Hypothalamus (tissue), 51 donors: ENCODE measurements around the gene KCNJ12.
"Not testable (repeated sequence)": the region's sequence is repeated elsewhere in the genome, so short reads cannot be mapped to it uniquely, and the experiment has no call there.

Source experiments
- DNase-seq, 51 donors: peaks; one replicate each; lab custom pipeline; 2025; lab: John Stamatoyannopoulos, UW

KCNJ12 gene

GRCh38 chr17:21417921-21418320, 41.8 kb downstream of the KCNJ12 start:
- no peak for DNase-seq

GRCh38 chr17:21418446-21419298, 42.5 kb downstream of the KCNJ12 start:
- DNase-seq: no peak

DNA sequence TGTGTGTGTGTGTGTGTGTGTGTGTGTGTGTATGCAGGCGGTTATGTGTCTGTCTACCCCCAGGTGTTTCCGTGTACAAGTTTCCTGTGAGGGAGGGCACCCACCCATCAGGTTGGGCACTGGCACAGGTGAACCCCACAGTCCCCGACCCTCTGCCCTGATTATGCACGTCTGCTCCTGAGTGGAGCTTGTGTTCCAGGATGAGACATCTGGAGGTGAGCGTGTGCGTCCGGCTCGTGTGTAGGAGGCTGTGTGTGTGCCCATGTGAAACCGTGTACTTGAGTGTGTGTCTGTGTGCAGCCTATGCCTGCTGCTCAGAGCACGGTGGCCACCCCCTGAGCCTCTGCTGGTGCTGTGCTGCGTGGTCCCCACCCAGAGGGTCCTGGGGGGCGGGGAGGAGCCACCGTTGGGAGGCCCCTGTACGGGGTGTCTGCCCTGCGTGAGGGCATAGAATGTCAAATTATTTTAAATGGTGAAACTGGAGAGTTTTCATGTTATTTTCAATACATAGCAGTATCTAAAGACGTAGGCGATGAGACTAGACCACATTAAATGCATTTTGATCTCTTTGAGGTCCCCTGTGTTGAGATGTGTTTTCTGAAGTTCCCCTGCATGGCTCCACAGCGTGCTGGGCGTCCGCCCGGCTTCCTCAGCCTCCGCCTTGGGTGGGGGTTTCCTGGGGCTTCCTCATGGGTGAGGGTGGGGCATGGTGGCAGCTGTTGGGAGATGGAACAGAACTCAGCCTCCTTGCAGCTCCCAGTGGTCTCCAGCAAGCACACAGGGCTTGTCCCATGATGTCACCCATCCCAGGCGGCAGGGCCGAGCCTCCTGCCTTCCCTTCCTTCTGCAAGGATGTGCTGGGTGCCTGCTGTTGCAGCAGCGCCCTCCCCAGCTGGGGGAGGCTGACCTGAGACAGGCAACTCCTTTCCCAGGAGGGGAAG, 43.4 kb downstream of the KCNJ12 start:
- no peak for DNase-seq

GRCh38 chr17:21420503-21421090, 44.4 kb downstream of the KCNJ12 start:
- not testable (repeated sequence) for DNase-seq

- DNase-seq: not testable (repeated sequence)
These were observed 45.5 kb downstream of the KCNJ12 start for GRCh38 chr17:21421421-21422310.

DNA sequence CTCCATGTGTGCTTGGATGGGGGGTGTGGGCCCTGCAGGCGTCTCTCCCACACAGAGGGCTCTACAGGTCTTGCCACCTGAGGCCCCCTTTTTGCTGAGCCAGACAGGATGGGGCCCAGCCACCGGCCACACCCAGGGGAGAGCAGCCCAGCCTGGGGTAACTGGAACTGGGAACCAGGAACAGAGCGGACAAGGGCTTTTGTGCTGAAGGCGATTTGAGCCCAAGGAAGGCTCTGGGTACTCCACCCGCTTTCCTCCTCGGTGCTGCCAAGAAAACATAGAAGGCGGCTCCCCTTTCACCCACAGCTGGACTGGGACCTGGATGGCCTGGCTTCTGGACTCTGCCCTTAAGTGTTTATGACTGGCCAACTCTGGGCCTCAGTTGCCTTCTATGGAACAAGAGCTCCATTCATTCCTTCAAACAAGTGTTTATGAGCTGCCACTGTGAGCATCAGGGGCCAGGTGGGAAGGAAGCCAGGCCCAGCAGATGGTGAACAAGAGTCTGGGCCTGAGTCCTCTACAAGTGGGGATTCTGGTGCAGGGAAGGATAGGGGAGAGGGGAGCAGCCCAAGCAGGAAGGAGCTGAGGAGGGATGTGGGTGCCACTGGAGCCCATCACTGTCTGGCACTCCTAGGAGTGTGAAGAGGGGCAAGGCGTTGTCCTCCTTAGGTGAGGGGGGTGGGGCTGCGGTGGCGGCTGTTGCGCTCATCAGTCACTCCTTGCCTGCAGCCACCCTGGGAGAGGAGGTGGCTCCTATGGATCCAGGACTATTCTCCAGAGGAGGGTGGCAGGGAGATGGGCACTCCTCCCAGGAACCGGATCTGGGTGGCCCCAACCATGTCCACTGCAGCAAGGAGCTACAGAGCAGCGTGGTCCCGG, 46.4 kb downstream of the KCNJ12 start:
- not testable (repeated sequence) for DNase-seq

GRCh38 chr17:21423190-21423493, 47.0 kb downstream of the KCNJ12 start:
- DNase-seq: not testable (repeated sequence)

DNA sequence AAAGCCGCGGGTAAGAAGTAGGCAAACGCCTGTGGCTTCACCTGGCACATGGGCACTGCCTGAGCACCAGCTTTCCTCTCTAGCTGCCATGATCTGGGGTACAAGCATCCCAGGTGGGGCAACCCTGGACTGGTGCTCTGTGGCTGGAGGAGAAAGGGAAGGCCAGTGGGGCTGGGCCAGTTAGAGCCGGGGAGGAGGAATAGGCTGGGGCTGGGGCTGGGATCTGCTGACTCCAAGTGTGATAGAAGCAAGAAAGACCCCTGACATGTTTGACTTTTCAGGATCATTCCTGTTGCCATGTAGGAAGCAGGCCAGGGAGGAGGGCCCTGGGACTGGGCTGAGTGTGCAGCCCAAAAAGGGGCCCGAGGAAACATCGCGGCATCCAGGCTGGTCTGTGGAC, 48.5 kb downstream of the KCNJ12 start:
- DNase-seq: not testable (repeated sequence)

GRCh38 chr17:21425321-21425720, 49.2 kb downstream of the KCNJ12 start:
- DNase-seq: no peak

DNA sequence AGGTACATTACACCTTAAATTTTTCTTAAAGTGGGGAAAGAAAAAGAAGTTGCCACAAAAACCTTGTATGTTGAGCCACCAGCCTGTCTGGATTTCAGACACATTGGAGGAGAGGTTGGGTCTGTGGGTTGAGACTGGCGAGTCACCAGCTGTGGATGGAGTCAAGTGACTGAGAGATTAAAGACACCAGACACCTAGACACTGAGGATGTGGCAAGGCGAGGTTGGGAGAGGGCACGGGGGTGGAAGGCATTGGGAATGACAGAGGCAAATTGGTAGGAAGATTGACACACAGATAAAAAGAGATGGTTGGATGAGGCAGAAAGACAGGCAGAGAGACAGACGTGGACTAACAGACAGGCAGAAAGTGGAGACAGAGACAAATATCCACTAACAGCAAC, 49.6 kb downstream of the KCNJ12 start:
- no peak for DNase-seq

GRCh38 chr17:21426246-21426645, 50.1 kb downstream of the KCNJ12 start:
- not testable (repeated sequence) for DNase-seq

DNA sequence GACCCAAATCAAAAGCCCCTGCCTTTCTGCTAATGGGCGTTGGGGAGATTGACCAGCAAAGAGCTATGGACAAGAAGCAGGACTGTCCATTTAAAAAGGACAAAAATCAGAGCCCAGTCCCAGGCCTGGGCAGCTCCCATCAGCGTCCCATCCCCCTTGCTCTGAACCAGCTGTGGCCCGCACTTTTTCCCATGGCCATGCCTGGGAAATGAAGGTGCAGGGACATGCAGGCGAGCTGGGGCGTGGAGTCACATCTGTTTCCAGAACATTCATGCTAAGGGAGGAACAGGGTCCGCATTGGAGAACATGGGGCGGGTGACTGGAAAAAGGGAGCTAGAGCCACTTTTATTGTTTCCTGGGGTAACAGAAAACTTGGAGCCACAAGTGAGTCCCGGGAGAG, 50.7 kb downstream of the KCNJ12 start:
- DNase-seq: not testable (repeated sequence)

- not testable (repeated sequence) for DNase-seq
These were observed 51.6 kb downstream of the KCNJ12 start for GRCh38 chr17:21427727-21428126.

DNA sequence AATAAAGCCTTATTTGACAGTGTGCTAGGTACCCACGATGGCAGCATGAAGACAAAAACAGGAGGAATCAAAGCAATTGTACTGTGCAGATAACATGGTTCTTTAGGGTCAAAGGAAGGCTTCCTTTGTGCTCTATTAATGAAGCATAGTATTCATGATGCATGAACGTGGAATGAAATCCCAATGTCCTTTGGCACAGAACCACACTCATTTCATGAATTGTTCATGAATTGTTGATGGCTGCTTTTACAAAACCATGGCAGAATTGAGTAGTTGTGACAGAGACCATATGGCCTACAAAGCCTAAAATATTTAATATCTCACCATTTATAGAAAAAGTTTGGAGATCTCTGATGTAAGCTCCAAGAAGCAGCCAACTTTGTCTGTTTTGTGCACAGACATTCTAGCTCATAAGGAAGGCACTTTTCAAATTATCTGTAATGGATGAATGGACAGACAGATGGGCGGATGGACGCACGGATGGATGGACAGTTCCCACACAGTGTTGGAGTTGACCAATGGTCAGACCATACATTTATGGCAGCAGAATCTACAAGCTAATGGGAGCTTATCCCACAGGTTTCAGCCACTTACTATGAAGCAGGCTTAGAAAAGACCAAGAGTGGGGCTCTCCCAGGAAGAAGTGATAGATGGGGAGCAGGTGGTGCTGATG, 52.7 kb downstream of the KCNJ12 start:
- DNase-seq: not testable (repeated sequence)

DNA sequence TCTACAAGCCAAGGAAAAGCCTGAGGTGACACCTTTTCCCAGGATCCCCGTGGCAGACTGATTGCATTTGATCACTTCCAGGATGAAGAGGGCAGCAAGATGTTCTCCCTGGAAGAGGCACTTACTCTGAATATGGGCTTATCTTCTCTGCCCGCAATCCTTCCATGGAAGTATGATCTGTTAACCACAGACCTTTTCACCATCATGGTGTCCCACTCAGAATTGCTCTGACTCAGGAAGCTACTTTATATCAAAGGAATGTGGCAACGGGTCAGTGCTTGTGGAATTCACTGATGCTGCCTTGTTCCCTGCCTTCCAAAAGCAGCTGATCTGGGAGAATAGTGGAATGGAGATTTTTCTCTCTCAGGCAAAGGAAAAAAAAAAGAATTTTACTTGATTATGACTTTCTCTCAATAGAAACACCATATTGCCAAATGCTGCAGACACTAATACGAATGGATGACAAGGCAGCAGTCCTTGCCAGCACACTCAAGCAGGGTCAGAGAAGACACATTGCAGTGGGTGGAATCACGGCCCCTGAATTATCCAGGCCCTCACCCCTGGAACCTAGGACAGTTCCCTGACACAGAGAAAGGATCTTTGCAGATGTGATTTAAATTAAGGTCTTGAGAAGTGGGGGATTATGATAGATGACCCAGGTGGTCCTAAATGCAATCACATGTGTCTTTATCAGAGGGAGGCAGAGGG, 53.9 kb downstream of the KCNJ12 start:
- not testable (repeated sequence) for DNase-seq

- DNase-seq: not testable (repeated sequence)
These were observed 57.8 kb downstream of the KCNJ12 start for GRCh38 chr17:21433971-21434370.

DNA sequence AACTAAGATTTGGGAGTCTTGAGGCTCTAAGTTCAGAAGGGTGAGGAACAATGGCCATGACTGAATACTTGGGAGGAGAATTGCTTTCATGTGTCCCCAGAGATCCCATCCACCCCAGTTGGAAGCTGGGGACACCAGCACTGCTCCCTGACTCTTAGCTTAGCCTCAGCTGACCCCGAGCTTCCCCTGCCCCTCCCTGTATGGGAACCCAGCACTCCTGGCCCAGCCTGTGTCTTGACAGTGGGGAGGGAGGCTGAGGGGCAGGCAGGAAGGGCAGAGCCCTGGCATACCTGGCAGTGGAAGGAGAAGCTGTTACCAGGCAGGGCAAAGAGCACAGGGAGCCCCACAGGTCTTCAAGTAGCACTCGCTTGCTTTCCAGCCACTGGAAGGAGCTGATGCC, 58.8 kb downstream of the KCNJ12 start:
- DNase-seq: not testable (repeated sequence)

DNA sequence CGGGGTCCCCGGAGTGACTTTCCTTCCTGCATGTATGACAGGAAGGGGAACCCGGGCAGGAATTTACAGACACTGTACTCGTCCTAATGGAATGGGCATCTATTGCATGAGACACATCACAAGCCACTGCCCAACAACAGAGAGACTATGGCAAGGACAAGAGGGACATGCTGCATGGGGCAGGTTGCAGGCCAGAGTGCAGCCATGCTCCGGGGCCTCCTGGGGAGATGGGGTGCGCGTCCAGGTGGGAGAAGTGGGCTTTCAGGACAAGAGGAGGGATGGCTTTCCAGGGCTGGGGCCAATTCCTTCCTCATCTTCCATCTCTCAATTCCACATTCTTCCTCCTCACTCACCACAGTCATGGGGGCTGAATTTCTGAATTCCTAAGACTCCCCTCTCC, 60.3 kb downstream of the KCNJ12 start:
- DNase-seq: not testable (repeated sequence)
